ENCODE measurements around the gene PALD1. TPM values are rescaled to one million over a fixed set of nuclear protein-coding genes. Genes with fewer than 3 reads are reported as not detected.
A peak's percentile ranks its signal among the peaks of the same experiment; 100 is the strongest.

The PALD1 gene
- total and polyA plus RNA-seq, 9 of the 15 experiments (the other 6 are each of a cell fraction or from before 2014, with no cell fraction given) = 0.03 to 0.29 (median 0.09) TPM; not detected in 2

DNA sequence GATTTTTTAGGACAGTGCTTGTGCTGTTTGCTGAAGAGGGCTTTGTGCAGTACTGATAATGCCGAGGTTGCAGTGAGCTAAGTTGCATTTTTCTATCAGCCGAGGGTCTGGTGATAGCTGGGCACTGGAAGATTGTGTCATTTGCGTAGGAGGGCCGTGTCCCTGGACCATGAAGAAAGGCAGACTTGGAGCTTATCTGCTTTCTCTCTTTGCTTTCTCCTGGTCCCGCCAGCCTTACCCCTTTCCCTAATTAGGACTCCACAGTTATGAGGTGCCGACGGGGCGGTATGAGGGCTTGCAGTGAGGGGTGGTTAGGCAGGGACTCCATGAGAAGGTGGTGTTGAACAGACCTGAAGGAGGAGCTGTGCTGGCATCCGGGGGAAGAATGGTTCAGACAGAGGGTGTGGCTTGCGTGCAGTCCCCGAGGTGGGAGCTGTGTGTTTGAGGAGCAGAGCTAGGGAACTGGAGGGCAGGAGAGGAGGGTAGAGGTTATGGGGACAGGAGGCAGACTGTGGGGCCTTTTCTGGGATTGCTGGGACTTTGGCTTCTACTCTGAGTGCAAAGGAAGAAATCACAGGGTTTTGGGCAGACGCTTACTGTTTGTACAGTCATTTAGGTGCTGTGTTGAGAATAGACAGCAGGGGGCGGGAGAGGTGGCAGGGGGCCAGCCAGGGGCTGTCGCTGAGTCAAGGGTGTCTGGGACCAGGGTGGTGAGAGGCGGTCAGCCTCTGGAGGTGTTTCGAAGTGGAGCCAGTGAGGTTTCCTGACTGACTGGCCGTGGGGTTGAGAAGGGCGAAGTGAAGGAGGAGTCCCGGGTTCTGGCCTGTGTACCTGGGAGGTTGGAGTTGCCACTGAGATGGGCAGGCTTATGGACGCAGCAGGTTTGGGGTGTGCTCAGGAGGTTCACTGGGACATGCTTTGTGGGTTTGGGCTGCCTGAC, 80.6 kb downstream of the PALD1 start (continued):
- TF ChIP-seq RBBP5 (IDR thresholded peaks at IDR 0.05; ENCODE audit: borderline replicate concordance, insufficient read depth, low read length, poor library complexity, severe bottlenecking) (peak; percentile 88), SMC3 (conservative IDR thresholded peaks at IDR 0.05; ENCODE audit: insufficient read depth, low read depth, low read length) (peak; percentile 83), NFE2L1 (tag; IDR thresholded peaks at IDR 0.05; ENCODE audit: borderline replicate concordance, low read depth) (no peak), WHSC1 (IDR thresholded peaks at IDR 0.05; ENCODE audit: low read length) (peak; percentile 66), ILF3 (IDR thresholded peaks at IDR 0.05; ENCODE audit: borderline replicate concordance) (no peak), BRCA1 (IDR thresholded peaks at IDR 0.05) (no peak), BRCA1 (CRISPR knock-in tag; IDR thresholded peaks at IDR 0.05) (no peak), ZNF134 (CRISPR knock-in tag; conservative IDR thresholded peaks at IDR 0.05) (peak; percentile 32; the same call in 1 of the 2 replicates), NFATC3 (IDR thresholded peaks at IDR 0.05) (no peak; the same call in 1 of the 2 replicates), ZNF561 (CRISPR knock-in tag; conservative IDR thresholded peaks at IDR 0.05) (no peak), ESRRB (CRISPR knock-in tag; IDR thresholded peaks at IDR 0.05; ENCODE audit: borderline replicate concordance) (no peak), ZNF239 (CRISPR knock-in tag; IDR thresholded peaks at IDR 0.05) (no peak), SP2 (IDR thresholded peaks at IDR 0.05; ENCODE audit: extremely low read depth, low read depth, low read length, poor library complexity, severe bottlenecking) (no peak), ETS2 (tag; IDR thresholded peaks at IDR 0.05; ENCODE audit: borderline replicate concordance, poor library complexity, severe bottlenecking) (no peak)
- TF ChIP-seq, protein P1, sequence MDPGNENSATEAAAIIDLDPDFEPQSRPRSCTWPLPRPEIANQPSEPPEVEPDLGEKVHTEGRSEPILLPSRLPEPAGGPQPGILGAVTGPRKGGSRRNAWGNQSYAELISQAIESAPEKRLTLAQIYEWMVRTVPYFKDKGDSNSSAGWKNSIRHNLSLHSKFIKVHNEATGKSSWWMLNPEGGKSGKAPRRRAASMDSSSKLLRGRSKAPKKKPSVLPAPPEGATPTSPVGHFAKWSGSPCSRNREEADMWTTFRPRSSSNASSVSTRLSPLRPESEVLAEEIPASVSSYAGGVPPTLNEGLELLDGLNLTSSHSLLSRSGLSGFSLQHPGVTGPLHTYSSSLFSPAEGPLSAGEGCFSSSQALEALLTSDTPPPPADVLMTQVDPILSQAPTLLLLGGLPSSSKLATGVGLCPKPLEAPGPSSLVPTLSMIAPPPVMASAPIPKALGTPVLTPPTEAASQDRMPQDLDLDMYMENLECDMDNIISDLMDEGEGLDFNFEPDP (CRISPR knock-in tag; IDR thresholded peaks at IDR 0.05) = peak; percentile 51; the same call in 1 of the 2 replicates
- TF ChIP-seq, protein P2, sequence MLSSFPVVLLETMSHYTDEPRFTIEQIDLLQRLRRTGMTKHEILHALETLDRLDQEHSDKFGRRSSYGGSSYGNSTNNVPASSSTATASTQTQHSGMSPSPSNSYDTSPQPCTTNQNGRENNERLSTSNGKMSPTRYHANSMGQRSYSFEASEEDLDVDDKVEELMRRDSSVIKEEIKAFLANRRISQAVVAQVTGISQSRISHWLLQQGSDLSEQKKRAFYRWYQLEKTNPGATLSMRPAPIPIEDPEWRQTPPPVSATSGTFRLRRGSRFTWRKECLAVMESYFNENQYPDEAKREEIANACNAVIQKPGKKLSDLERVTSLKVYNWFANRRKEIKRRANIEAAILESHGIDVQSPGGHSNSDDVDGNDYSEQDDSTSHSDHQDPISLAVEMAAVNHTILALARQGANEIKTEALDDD (IDR thresholded peaks at IDR 0.05) = peak; percentile 72; the same call in 1 of the 2 replicates
- TF ChIP-seq, protein P3, sequence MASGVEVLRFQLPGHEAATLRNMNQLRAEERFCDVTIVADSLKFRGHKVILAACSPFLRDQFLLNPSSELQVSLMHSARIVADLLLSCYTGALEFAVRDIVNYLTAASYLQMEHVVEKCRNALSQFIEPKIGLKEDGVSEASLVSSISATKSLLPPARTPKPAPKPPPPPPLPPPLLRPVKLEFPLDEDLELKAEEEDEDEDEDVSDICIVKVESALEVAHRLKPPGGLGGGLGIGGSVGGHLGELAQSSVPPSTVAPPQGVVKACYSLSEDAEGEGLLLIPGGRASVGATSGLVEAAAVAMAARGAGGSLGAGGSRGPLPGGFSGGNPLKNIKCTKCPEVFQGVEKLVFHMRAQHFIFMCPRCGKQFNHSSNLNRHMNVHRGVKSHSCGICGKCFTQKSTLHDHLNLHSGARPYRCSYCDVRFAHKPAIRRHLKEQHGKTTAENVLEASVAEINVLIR (CRISPR knock-in tag; IDR thresholded peaks at IDR 0.05) = no peak
- TF ChIP-seq, protein P4, sequence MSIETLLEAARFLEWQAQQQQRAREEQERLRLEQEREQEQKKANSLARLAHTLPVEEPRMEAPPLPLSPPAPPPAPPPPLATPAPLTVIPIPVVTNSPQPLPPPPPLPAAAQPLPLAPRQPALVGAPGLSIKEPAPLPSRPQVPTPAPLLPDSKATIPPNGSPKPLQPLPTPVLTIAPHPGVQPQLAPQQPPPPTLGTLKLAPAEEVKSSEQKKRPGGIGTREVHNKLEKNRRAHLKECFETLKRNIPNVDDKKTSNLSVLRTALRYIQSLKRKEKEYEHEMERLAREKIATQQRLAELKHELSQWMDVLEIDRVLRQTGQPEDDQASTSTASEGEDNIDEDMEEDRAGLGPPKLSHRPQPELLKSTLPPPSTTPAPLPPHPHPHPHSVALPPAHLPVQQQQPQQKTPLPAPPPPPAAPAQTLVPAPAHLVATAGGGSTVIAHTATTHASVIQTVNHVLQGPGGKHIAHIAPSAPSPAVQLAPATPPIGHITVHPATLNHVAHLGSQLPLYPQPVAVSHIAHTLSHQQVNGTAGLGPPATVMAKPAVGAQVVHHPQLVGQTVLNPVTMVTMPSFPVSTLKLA (conservative IDR thresholded peaks at IDR 0.05) = peak in 1 of 2 experiments; percentile 72; a peak in 2 of 4 replicates
